Measurements from ENCODE around the gene MAGEA11. TPM values are rescaled to one million over a fixed set of nuclear protein-coding genes. Genes with fewer than 3 reads are reported as not detected.
"Not testable (repeated sequence)": the region's sequence is repeated elsewhere in the genome, so short reads cannot be mapped to it uniquely, and the experiment has no call there.

The MAGEA11 gene
- not detected for total RNA-seq

- DNase-seq, result no peak
- POLR2A ChIA-PET, result no interaction called here
- no peak within 1 kb of the TSS for H3K4me3 Mint-ChIP-seq
- H3K9me3 Mint-ChIP-seq, result no peaks in the 10 kb centered on the region
- no peaks in the 10 kb centered on the region for H3K4me1 Mint-ChIP-seq
- H3K36me3 Mint-ChIP-seq (ENCODE audit: low read depth), result no peaks in the 10 kb centered on the region
- H3K27ac Mint-ChIP-seq, result no peak within 1 kb of the TSS
- CTCF ChIA-PET, result no interaction called here
- H3K27me3 Mint-ChIP-seq, result peaks cover 1% of the 10 kb centered on the region
Measured at GRCh38 chrX:149711545-149712236, at the start of gene MAGEA11. MAGEA11 (plus strand) TSS chrX:149712060; CDS start chrX:149713160, 1,100 bp downstream.

GRCh38 chrX:149675088-149675487 is 36.8 kb upstream of the MAGEA11 start:
- H3K27me3 Mint-ChIP-seq; H3K36me3 Mint-ChIP-seq (ENCODE audit: low read depth); POLR2A ChIA-PET; H3K9me3 Mint-ChIP-seq; H3K27ac Mint-ChIP-seq; H3K4me1 Mint-ChIP-seq; DNase-seq; CTCF ChIA-PET; H3K4me3 Mint-ChIP-seq: not testable (repeated sequence)

GRCh38 chrX:149675554-149675953 is 36.3 kb upstream of the MAGEA11 start:
- H3K4me3 Mint-ChIP-seq; H3K27me3 Mint-ChIP-seq; POLR2A ChIA-PET; H3K27ac Mint-ChIP-seq; H3K4me1 Mint-ChIP-seq; H3K36me3 Mint-ChIP-seq (ENCODE audit: low read depth); DNase-seq; CTCF ChIA-PET; H3K9me3 Mint-ChIP-seq: not testable (repeated sequence)

- H3K27me3 Mint-ChIP-seq; H3K27ac Mint-ChIP-seq; DNase-seq; H3K9me3 Mint-ChIP-seq; H3K4me1 Mint-ChIP-seq; CTCF ChIA-PET; POLR2A ChIA-PET; H3K36me3 Mint-ChIP-seq (ENCODE audit: low read depth); H3K4me3 Mint-ChIP-seq: not testable (repeated sequence)
Measured at GRCh38 chrX:149679164-149679678, 32.6 kb upstream of the MAGEA11 start.

- ChIA-PET POLR2A (no interaction called here), CTCF (no interaction called here)
- Mint-ChIP-seq H3K27ac (no peak overlapping the region), H3K4me3 (no peak overlapping the region), H3K9me3 (no peaks in the 10 kb centered on the region), H3K36me3 (ENCODE audit: low read depth) (no peaks in the 10 kb centered on the region), H3K27me3 (no peaks in the 10 kb centered on the region), H3K4me1 (no peaks in the 10 kb centered on the region)
- DNase-seq, result no peak
Measured at GRCh38 chrX:149681182-149681581, 30.7 kb upstream of the MAGEA11 start.

- CTCF ChIA-PET, result no interaction called here
- POLR2A ChIA-PET, result no interaction called here
- Mint-ChIP-seq H3K4me1 (no peaks in the 10 kb centered on the region), H3K27ac (no peak overlapping the region), H3K9me3 (no peaks in the 10 kb centered on the region), H3K36me3 (ENCODE audit: low read depth) (no peaks in the 10 kb centered on the region), H3K27me3 (no peaks in the 10 kb centered on the region), H3K4me3 (no peak overlapping the region)
- no peak for DNase-seq
Measured at GRCh38 chrX:149682031-149682430, 29.8 kb upstream of the MAGEA11 start.

- no peaks in the 10 kb centered on the region for H3K4me1 Mint-ChIP-seq
- ChIA-PET POLR2A (no interaction called here), CTCF (no interaction called here)
- H3K27ac Mint-ChIP-seq, result no peak overlapping the region
- no peaks in the 10 kb centered on the region for H3K36me3 Mint-ChIP-seq (ENCODE audit: low read depth)
- no peaks in the 10 kb centered on the region for H3K9me3 Mint-ChIP-seq
- no peak for DNase-seq
- no peak overlapping the region for H3K4me3 Mint-ChIP-seq
- no peaks in the 10 kb centered on the region for H3K27me3 Mint-ChIP-seq
Measured at GRCh38 chrX:149682956-149683947, 28.6 kb upstream of the MAGEA11 start.

- ChIA-PET POLR2A (no interaction called here), CTCF (no interaction called here)
- Mint-ChIP-seq H3K36me3 (ENCODE audit: low read depth) (no peaks in the 10 kb centered on the region), H3K27ac (no peak overlapping the region), H3K27me3 (no peaks in the 10 kb centered on the region), H3K4me3 (no peak overlapping the region), H3K9me3 (no peaks in the 10 kb centered on the region), H3K4me1 (no peaks in the 10 kb centered on the region)
- DNase-seq, result no peak
Measured at GRCh38 chrX:149683966-149684730, 27.7 kb upstream of the MAGEA11 start.

- Mint-ChIP-seq H3K4me3 (no peak overlapping the region), H3K9me3 (no peaks in the 10 kb centered on the region), H3K36me3 (ENCODE audit: low read depth) (no peaks in the 10 kb centered on the region), H3K27me3 (peaks cover 8% of the 10 kb centered on the region), H3K4me1 (no peaks in the 10 kb centered on the region), H3K27ac (no peak overlapping the region)
- ChIA-PET POLR2A (no interaction called here), CTCF (no interaction called here)
- DNase-seq, result no peak
Measured at GRCh38 chrX:149687991-149688390, 23.9 kb upstream of the MAGEA11 start.

- CTCF ChIA-PET, result no interaction called here
- no peaks in the 10 kb centered on the region for H3K9me3 Mint-ChIP-seq
- no peak overlapping the region for H3K4me3 Mint-ChIP-seq
- H3K27me3 Mint-ChIP-seq, result peaks cover 8% of the 10 kb centered on the region
- no peaks in the 10 kb centered on the region for H3K36me3 Mint-ChIP-seq (ENCODE audit: low read depth)
- POLR2A ChIA-PET, result no interaction called here
- DNase-seq, result no peak
- no peak overlapping the region for H3K27ac Mint-ChIP-seq
- H3K4me1 Mint-ChIP-seq, result no peaks in the 10 kb centered on the region
Measured at GRCh38 chrX:149688552-149688951, 23.3 kb upstream of the MAGEA11 start.

GRCh38 chrX:149691794-149692193 is 20.1 kb upstream of the MAGEA11 start:
- H3K36me3 Mint-ChIP-seq (ENCODE audit: low read depth), result no peaks in the 10 kb centered on the region
- ChIA-PET CTCF (no interaction called here), POLR2A (no interaction called here)
- H3K27ac Mint-ChIP-seq, result no peak overlapping the region
- H3K9me3 Mint-ChIP-seq, result no peaks in the 10 kb centered on the region
- peaks cover 8% of the 10 kb centered on the region for H3K27me3 Mint-ChIP-seq
- no peaks in the 10 kb centered on the region for H3K4me1 Mint-ChIP-seq
- no peak for DNase-seq
- H3K4me3 Mint-ChIP-seq, result no peak overlapping the region

GRCh38 chrX:149692686-149693272 is 19.1 kb upstream of the MAGEA11 start:
- CTCF ChIA-PET; DNase-seq; H3K4me3 Mint-ChIP-seq; H3K4me1 Mint-ChIP-seq; POLR2A ChIA-PET; H3K36me3 Mint-ChIP-seq (ENCODE audit: low read depth); H3K27ac Mint-ChIP-seq; H3K27me3 Mint-ChIP-seq; H3K9me3 Mint-ChIP-seq: not testable (repeated sequence)

- Mint-ChIP-seq H3K36me3 (ENCODE audit: low read depth) (no peaks in the 10 kb centered on the region), H3K27ac (no peak overlapping the region), H3K9me3 (no peaks in the 10 kb centered on the region), H3K4me3 (no peak overlapping the region), H3K4me1 (no peaks in the 10 kb centered on the region), H3K27me3 (no peaks in the 10 kb centered on the region)
- DNase-seq, result no peak
- POLR2A ChIA-PET, result no interaction called here
- CTCF ChIA-PET, result no interaction called here
Measured at GRCh38 chrX:149699761-149700160, 12.1 kb upstream of the MAGEA11 start.
